CD4-positive, alpha-beta memory T cell (primary cell): ENCODE measurements around the gene EIPR1. TPM values are rescaled to one million over a fixed set of nuclear protein-coding genes. Genes with fewer than 3 reads are reported as not detected.
A peak's percentile ranks its signal among the peaks of the same experiment; 100 is the strongest.
"Not testable (repeated sequence)": the region's sequence is repeated elsewhere in the genome, so short reads cannot be mapped to it uniquely, and the experiment has no call there.

Experiments used
- CTCF ChIA-PET: fragments of 350-600 bp; sonication (Branson Sonifier 250); formaldehyde crosslinking; loops from one replicate; lab custom pipeline; 2021; ENCODE audit warnings: inconsistent platforms; ENCODE audit not compliant: partially characterized antibody; lab: Charles Lee
- POLR2A ChIA-PET: fragments of 350-600 bp; sonication (Branson Sonifier 250); formaldehyde crosslinking; loops from one replicate; lab custom pipeline; 2021; ENCODE audit not compliant: partially characterized antibody; lab: Charles Lee
- DNase-seq, 5 donors: peaks; one replicate each; pipeline versions ENCODE4 v3.0.0 to v3.0.0-alpha.2; 2020 to 2022; ENCODE audit warnings: mixed read lengths in 1 of 5
- H3K27ac ChIP-seq: one replicate; pipeline ENCODE4 v1.7.0; 2013; ENCODE audit warnings: low read depth, low read length
- H3K27me3 ChIP-seq: 2 replicates; pipeline ENCODE4 v1.7.0; 2013; ENCODE audit warnings: mild to moderate bottlenecking, low read length, moderate library complexity; ENCODE audit not compliant: insufficient read depth
- H3K36me3 ChIP-seq: 2 replicates; pipeline ENCODE4 v1.7.0; 2013; ENCODE audit warnings: mild to moderate bottlenecking, low read length, moderate library complexity; ENCODE audit not compliant: insufficient read depth
- H3K4me1 ChIP-seq: 2 replicates; pipeline ENCODE4 v1.7.0; 2013; ENCODE audit warnings: mild to moderate bottlenecking, low read length, moderate library complexity; ENCODE audit not compliant: insufficient read depth
- H3K4me3 ChIP-seq, 2 donors: one replicate each; pipeline ENCODE4 v1.7.0; 2013; ENCODE audit warnings: low read length in 2 of 2, mild to moderate bottlenecking in 1 of 2
- H3K9me3 ChIP-seq, 2 donors: one replicate each; pipeline ENCODE4 v1.7.0; 2013; ENCODE audit warnings: low read length in 2 of 2, control low read depth in 1 of 2; ENCODE audit not compliant: control insufficient read depth in 1 of 2
- H3K27ac Mint-ChIP-seq, 7 donors: one replicate each; pipeline ENCODE4 v1.8.0; 2020 to 2021; ENCODE audit warnings: mixed read lengths in 7 of 7, mild to moderate bottlenecking in 6 of 7, inconsistent platforms in 3 of 7, moderate library complexity in 3 of 7
- H3K27me3 Mint-ChIP-seq, 2 donors: one replicate each; pipeline ENCODE4 v1.8.0; 2020 to 2021; ENCODE audit warnings: mixed read lengths in 2 of 2
- H3K36me3 Mint-ChIP-seq, 2 donors: one replicate each; pipeline ENCODE4 v1.8.0; 2020 to 2021; ENCODE audit warnings: mixed read lengths in 2 of 2, inconsistent platforms in 1 of 2, mild to moderate bottlenecking in 1 of 2
- H3K4me1 Mint-ChIP-seq, 4 donors: one replicate each; pipeline ENCODE4 v1.8.0; 2020 to 2021; ENCODE audit warnings: mixed read lengths in 4 of 4, mild to moderate bottlenecking in 1 of 4
- H3K4me3 Mint-ChIP-seq, 8 donors: one replicate each; pipeline ENCODE4 v1.8.0; 2020 to 2021; ENCODE audit warnings: mixed read lengths in 8 of 8, mild to moderate bottlenecking in 7 of 8, moderate library complexity in 6 of 8, inconsistent platforms in 3 of 8
- H3K9me3 Mint-ChIP-seq, 8 donors: one replicate each; pipeline ENCODE4 v1.8.0; 2020 to 2021; ENCODE audit warnings: mixed read lengths in 8 of 8, mild to moderate bottlenecking in 5 of 8, inconsistent platforms in 3 of 8, moderate library complexity in 1 of 8
- intact Hi-C: fragments of 100-400 bp; cut with micrococcal nuclease; formaldehyde crosslinking; loops from one replicate; pipeline ENCODE4 v1.15.1; 2023
- polyA plus RNA-seq, 2 donors: library from polyadenylated mRNA; unstranded; fragments of 300-500 nt; fragmentation: Illumina TruSeq; gene quantifications; one replicate each; pipeline ENCODE4 v1.2.3, GENCODE V29; 2021
- total RNA-seq, 2 experiments: library from RNA; stranded (reverse); gene quantifications; one replicate each; pipeline ENCODE4 v1.2.3, GENCODE V29; 2021

The EIPR1 gene
- total and polyA plus RNA-seq, 4 experiments from 2014 or later: 18.2 to 48.0 (median 26.2) TPM

DNA sequence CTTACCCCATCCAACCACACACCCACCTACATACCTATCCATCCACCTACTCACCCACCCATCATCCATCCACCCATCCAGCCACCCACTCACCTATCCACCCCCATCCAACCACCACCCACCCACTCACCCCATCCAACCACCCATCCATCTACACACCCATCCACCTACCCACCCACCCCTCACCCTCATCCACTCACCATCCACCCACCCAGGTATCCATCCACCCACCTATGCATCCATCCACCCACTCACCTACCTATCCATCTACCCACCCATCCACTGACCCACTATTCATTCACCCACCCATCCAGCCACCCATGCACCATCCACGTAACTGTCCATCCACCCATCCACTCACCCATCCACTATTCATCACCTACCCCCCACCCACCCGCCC is 194.8 kb downstream of the EIPR1 start:
- CTCF ChIA-PET: no interaction called here
- peaks cover 0 to 2% (median 0%) of the 10 kb centered on the region in 8 donors for H3K9me3 Mint-ChIP-seq
- intact Hi-C loops: no loop called here
- Histone ChIP-seq H3K4me3 (no peak overlapping the region), H3K27me3 (no peaks in the 10 kb centered on the region), H3K4me1 (no peaks in the 10 kb centered on the region), H3K36me3 (no peaks in the 10 kb centered on the region), H3K27ac (no peak overlapping the region), H3K9me3 (no peaks in the 10 kb centered on the region)
- POLR2A ChIA-PET: no interaction called here
- no peak overlapping the region for H3K27ac Mint-ChIP-seq
- H3K27me3 Mint-ChIP-seq: no peaks in the 10 kb centered on the region
- peaks cover 0 to 5% (median 1%) of the 10 kb centered on the region in 4 donors for H3K4me1 Mint-ChIP-seq
- DNase-seq: no peak
- H3K36me3 Mint-ChIP-seq: peaks cover 3 to 10% of the 10 kb centered on the region in 2 donors
- H3K4me3 Mint-ChIP-seq: no peak overlapping the region

GRCh38 chr2:3181416-3182010 is 196.1 kb downstream of the EIPR1 start:
- H3K27ac ChIP-seq: no peak overlapping the region

DNA sequence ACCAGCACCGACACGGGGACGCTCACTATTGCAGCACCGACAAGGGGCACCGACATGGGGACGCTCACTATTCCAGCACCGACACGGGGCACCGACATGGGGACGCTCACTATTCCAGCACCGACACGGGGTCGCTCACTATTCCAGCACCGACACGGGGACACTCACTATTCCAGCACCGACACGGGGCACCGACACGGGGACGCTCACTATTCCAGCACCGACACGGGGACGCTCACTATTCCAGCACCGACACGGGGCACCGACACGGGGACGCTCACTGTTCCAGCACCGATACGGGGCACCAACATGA is 196.8 kb downstream of the EIPR1 start:
- H3K4me3 Mint-ChIP-seq, POLR2A ChIA-PET, H3K4me3 ChIP-seq, H3K4me1 ChIP-seq, H3K9me3 Mint-ChIP-seq, intact Hi-C loops, CTCF ChIA-PET, H3K9me3 ChIP-seq, H3K4me1 Mint-ChIP-seq, DNase-seq, H3K27me3 ChIP-seq, H3K27ac ChIP-seq, H3K27me3 Mint-ChIP-seq, H3K36me3 ChIP-seq: not testable (repeated sequence)
- peaks cover 8 to 12% of the 10 kb centered on the region in 2 donors for H3K36me3 Mint-ChIP-seq
- H3K27ac Mint-ChIP-seq: peak overlapping the region in 1 of 7 donors; percentile 0

More at GRCh38 chr2:3181416-3182010, 196.1 kb downstream of the EIPR1 start:
- H3K36me3 ChIP-seq: no peaks in the 10 kb centered on the region
- intact Hi-C loops: no loop called here
- H3K27me3 Mint-ChIP-seq: no peaks in the 10 kb centered on the region
- ChIA-PET CTCF (no interaction called here), POLR2A (no interaction called here)
- peaks cover 0 to 5% (median 1%) of the 10 kb centered on the region in 4 donors for H3K4me1 Mint-ChIP-seq
- H3K9me3 Mint-ChIP-seq: no peaks in the 10 kb centered on the region
- H3K4me3 ChIP-seq: no peak overlapping the region
- H3K36me3 Mint-ChIP-seq: peaks cover 8 to 14% of the 10 kb centered on the region in 2 donors
- no peaks in the 10 kb centered on the region for H3K4me1 ChIP-seq
- no peaks in the 10 kb centered on the region for H3K9me3 ChIP-seq
- H3K27ac Mint-ChIP-seq: no peak overlapping the region
- DNase-seq: no peak
- no peaks in the 10 kb centered on the region for H3K27me3 ChIP-seq
- H3K4me3 Mint-ChIP-seq: no peak overlapping the region

- no peaks in the 10 kb centered on the region for H3K27me3 ChIP-seq
- Mint-ChIP-seq H3K27me3 (no peaks in the 10 kb centered on the region), H3K27ac (no peak overlapping the region), H3K9me3 (no peaks in the 10 kb centered on the region), H3K4me3 (no peak overlapping the region), H3K4me1 (peaks cover 0 to 5% (median under 1%) of the 10 kb centered on the region in 4 donors), H3K36me3 (peaks cover 6 to 13% of the 10 kb centered on the region in 2 donors)
- no peaks in the 10 kb centered on the region for H3K4me1 ChIP-seq
- POLR2A ChIA-PET: no interaction called here
- no peak overlapping the region for H3K27ac ChIP-seq
- no peaks in the 10 kb centered on the region for H3K9me3 ChIP-seq
- intact Hi-C loops: no loop called here
- no peak overlapping the region for H3K4me3 ChIP-seq
- DNase-seq: no peak
- no peaks in the 10 kb centered on the region for H3K36me3 ChIP-seq
- CTCF ChIA-PET: interaction anchor here (2.2 kb wide), 1 partner anchor 123 kb away, joined by 5 read pairs; no protein-coding TSS in a partner anchor
These were observed 197.3 kb downstream of the EIPR1 start for GRCh38 chr2:3180082-3180908.

DNA sequence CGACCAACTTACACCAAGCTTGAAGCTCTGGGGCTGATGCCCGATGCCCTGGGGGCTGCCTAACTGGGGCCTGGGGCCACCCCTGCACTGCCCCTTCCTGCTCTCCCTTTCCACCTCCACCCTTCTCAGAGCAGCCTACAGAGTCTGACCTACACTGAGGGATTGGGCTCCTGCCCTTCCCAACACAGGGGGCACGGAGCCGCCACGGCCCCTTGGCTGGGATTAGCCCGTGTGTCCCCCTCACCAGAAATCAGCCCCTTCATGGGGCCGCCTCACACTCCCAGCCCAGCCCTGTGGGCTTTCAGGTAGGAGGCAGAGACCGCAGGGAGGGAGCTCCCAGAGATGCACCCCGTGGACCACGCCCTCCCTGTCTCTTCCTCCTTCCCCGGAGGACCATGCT is 198.0 kb downstream of the EIPR1 start:
- Histone ChIP-seq H3K4me1 (no peaks in the 10 kb centered on the region), H3K27ac (no peak overlapping the region), H3K4me3 (no peak overlapping the region), H3K36me3 (no peaks in the 10 kb centered on the region), H3K9me3 (no peaks in the 10 kb centered on the region), H3K27me3 (no peaks in the 10 kb centered on the region)
- Mint-ChIP-seq H3K4me3 (no peak overlapping the region), H3K36me3 (peaks cover 6 to 13% of the 10 kb centered on the region in 2 donors), H3K27ac (no peak overlapping the region), H3K27me3 (no peaks in the 10 kb centered on the region), H3K4me1 (peaks cover 0 to 5% (median 0%) of the 10 kb centered on the region in 4 donors), H3K9me3 (no peaks in the 10 kb centered on the region)
- no peak for DNase-seq
- CTCF ChIA-PET: interaction anchor here (2.2 kb wide), 1 partner anchor 123 kb away, joined by 5 read pairs; no protein-coding TSS in a partner anchor
- intact Hi-C loops: no loop called here
- POLR2A ChIA-PET: no interaction called here

DNA sequence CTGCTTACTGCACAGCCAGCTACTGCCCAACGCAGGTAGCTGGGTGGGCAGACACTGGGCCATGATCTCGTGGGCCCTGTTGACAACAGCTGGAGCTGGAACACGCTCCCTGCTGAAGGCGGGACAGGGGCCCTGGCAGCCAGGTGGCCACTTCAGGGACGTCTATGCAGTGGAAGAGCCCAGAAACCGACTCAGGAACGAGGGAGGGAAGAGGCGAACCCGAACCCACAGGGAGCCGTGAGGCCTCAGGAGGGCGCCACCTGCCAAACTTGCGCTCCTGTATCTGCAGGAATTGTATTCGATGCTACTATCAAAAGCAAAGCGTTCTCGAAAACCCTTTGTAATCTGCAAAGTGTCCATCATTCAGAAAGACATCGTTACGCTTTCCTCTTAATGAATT is 198.4 kb downstream of the EIPR1 start:
- intact Hi-C loops: no loop called here
- CTCF ChIA-PET: interaction anchor here (2.2 kb wide), 1 partner anchor 124 kb away, joined by 5 read pairs; no protein-coding TSS in a partner anchor
- no peak overlapping the region for H3K27ac Mint-ChIP-seq
- H3K9me3 Mint-ChIP-seq: no peaks in the 10 kb centered on the region
- no peak for DNase-seq
- Histone ChIP-seq H3K4me1 (no peaks in the 10 kb centered on the region), H3K36me3 (no peaks in the 10 kb centered on the region), H3K4me3 (no peak overlapping the region), H3K27me3 (no peaks in the 10 kb centered on the region), H3K27ac (no peak overlapping the region), H3K9me3 (no peaks in the 10 kb centered on the region)
- peaks cover 0 to 5% (median 0%) of the 10 kb centered on the region in 4 donors for H3K4me1 Mint-ChIP-seq
- POLR2A ChIA-PET: no interaction called here
- no peak overlapping the region for H3K4me3 Mint-ChIP-seq
- H3K36me3 Mint-ChIP-seq: peaks cover 6 to 13% of the 10 kb centered on the region in 2 donors
- no peaks in the 10 kb centered on the region for H3K27me3 Mint-ChIP-seq

GRCh38 chr2:3178578-3179031 is 199.0 kb downstream of the EIPR1 start:
- Histone ChIP-seq H3K27ac (no peak overlapping the region), H3K4me3 (no peak overlapping the region), H3K9me3 (no peaks in the 10 kb centered on the region), H3K4me1 (no peaks in the 10 kb centered on the region), H3K27me3 (no peaks in the 10 kb centered on the region), H3K36me3 (no peaks in the 10 kb centered on the region)
- Mint-ChIP-seq H3K4me1 (peaks cover 0 to 5% (median 0%) of the 10 kb centered on the region in 4 donors), H3K36me3 (peaks cover 9 to 17% of the 10 kb centered on the region in 2 donors), H3K4me3 (no peak overlapping the region), H3K9me3 (no peaks in the 10 kb centered on the region), H3K27ac (no peak overlapping the region), H3K27me3 (no peaks in the 10 kb centered on the region)
- no peak for DNase-seq
- intact Hi-C loops: no loop called here
- ChIA-PET CTCF (interaction anchor here (2.2 kb wide), 1 partner anchor 124 kb away, joined by 5 read pairs; no protein-coding TSS in a partner anchor), POLR2A (no interaction called here)
